ENCODE results near the gene RAD51C.

Gene RAD51C

GRCh38 chr17:58702045-58702476 lies 9.7 kb downstream of the RAD51C start:
- no peak overlapping the region for H3K9ac ChIP-seq (ENCODE audit: low read length in 2 of 2)
- H3K36me3 ChIP-seq (ENCODE audit: control insufficient read depth in 2 of 2, insufficient read depth in 2 of 2, low read length in 2 of 2), result peaks cover 11 to 18% of the 10 kb centered on the region in 2 donors
- H3K9me3 ChIP-seq (ENCODE audit: control insufficient read depth in 2 of 2, low read length in 2 of 2), result no peaks in the 10 kb centered on the region
- no peak overlapping the region for H3K27ac ChIP-seq (ENCODE audit: low read length)
- no peak overlapping the region for H3K4me3 ChIP-seq (ENCODE audit: low read length in 2 of 2)
- H3K27me3 ChIP-seq (ENCODE audit: control insufficient read depth in 1 of 2, insufficient read depth in 2 of 2, low read length in 2 of 2), result no peaks in the 10 kb centered on the region
- H3K4me1 ChIP-seq (ENCODE audit: control insufficient read depth, insufficient read depth, low read length), result no peaks in the 10 kb centered on the region

- H3K9me3 ChIP-seq (ENCODE audit: control insufficient read depth in 2 of 2, low read length in 2 of 2), result no peaks in the 10 kb centered on the region
- no peak overlapping the region for H3K27ac ChIP-seq (ENCODE audit: low read length)
- H3K4me1 ChIP-seq (ENCODE audit: control insufficient read depth, insufficient read depth, low read length), result no peaks in the 10 kb centered on the region
- no peak overlapping the region for H3K4me3 ChIP-seq (ENCODE audit: low read length in 2 of 2)
- H3K27me3 ChIP-seq (ENCODE audit: control insufficient read depth in 1 of 2, insufficient read depth in 2 of 2, low read length in 2 of 2), result no peaks in the 10 kb centered on the region
- peaks cover 11 to 18% of the 10 kb centered on the region in 2 donors for H3K36me3 ChIP-seq (ENCODE audit: control insufficient read depth in 2 of 2, insufficient read depth in 2 of 2, low read length in 2 of 2)
- H3K9ac ChIP-seq (ENCODE audit: low read length in 2 of 2), result no peak overlapping the region
Measured at GRCh38 chr17:58702708-58703107, 10.3 kb downstream of the RAD51C start.

- no peaks in the 10 kb centered on the region for H3K4me1 ChIP-seq (ENCODE audit: control insufficient read depth, insufficient read depth, low read length)
- H3K27ac ChIP-seq (ENCODE audit: low read length), result no peak overlapping the region
- peaks cover 14 to 18% of the 10 kb centered on the region in 2 donors for H3K36me3 ChIP-seq (ENCODE audit: control insufficient read depth in 2 of 2, insufficient read depth in 2 of 2, low read length in 2 of 2)
- no peaks in the 10 kb centered on the region for H3K27me3 ChIP-seq (ENCODE audit: control insufficient read depth in 1 of 2, insufficient read depth in 2 of 2, low read length in 2 of 2)
- H3K4me3 ChIP-seq (ENCODE audit: low read length in 2 of 2), result no peak overlapping the region
- no peak overlapping the region for H3K9ac ChIP-seq (ENCODE audit: low read length in 2 of 2)
- no peaks in the 10 kb centered on the region for H3K9me3 ChIP-seq (ENCODE audit: control insufficient read depth in 2 of 2, low read length in 2 of 2)
Measured at GRCh38 chr17:58703137-58703915, 10.9 kb downstream of the RAD51C start.

- H3K36me3 ChIP-seq (ENCODE audit: control insufficient read depth in 2 of 2, insufficient read depth in 2 of 2, low read length in 2 of 2), result peaks cover 14 to 18% of the 10 kb centered on the region in 2 donors
- no peak overlapping the region for H3K27ac ChIP-seq (ENCODE audit: low read length)
- H3K4me3 ChIP-seq (ENCODE audit: low read length in 2 of 2), result no peak overlapping the region
- no peak overlapping the region for H3K9ac ChIP-seq (ENCODE audit: low read length in 2 of 2)
- H3K9me3 ChIP-seq (ENCODE audit: control insufficient read depth in 2 of 2, low read length in 2 of 2), result no peaks in the 10 kb centered on the region
- no peaks in the 10 kb centered on the region for H3K4me1 ChIP-seq (ENCODE audit: control insufficient read depth, insufficient read depth, low read length)
- no peaks in the 10 kb centered on the region for H3K27me3 ChIP-seq (ENCODE audit: control insufficient read depth in 1 of 2, insufficient read depth in 2 of 2, low read length in 2 of 2)
Measured at GRCh38 chr17:58703916-58704286, 11.5 kb downstream of the RAD51C start.

- Histone ChIP-seq H3K9me3 (ENCODE audit: control insufficient read depth in 2 of 2, low read length in 2 of 2) (no peaks in the 10 kb centered on the region), H3K9ac (ENCODE audit: low read length in 2 of 2) (no peak overlapping the region), H3K27me3 (ENCODE audit: control insufficient read depth in 1 of 2, insufficient read depth in 2 of 2, low read length in 2 of 2) (no peaks in the 10 kb centered on the region), H3K4me3 (ENCODE audit: low read length in 2 of 2) (no peak overlapping the region), H3K27ac (ENCODE audit: low read length) (no peak overlapping the region), H3K4me1 (ENCODE audit: control insufficient read depth, insufficient read depth, low read length) (no peaks in the 10 kb centered on the region), H3K36me3 (ENCODE audit: control insufficient read depth in 2 of 2, insufficient read depth in 2 of 2, low read length in 2 of 2) (peaks cover 10 to 19% of the 10 kb centered on the region in 2 donors)
Measured at GRCh38 chr17:58706351-58707140, 14.1 kb downstream of the RAD51C start.

DNA sequence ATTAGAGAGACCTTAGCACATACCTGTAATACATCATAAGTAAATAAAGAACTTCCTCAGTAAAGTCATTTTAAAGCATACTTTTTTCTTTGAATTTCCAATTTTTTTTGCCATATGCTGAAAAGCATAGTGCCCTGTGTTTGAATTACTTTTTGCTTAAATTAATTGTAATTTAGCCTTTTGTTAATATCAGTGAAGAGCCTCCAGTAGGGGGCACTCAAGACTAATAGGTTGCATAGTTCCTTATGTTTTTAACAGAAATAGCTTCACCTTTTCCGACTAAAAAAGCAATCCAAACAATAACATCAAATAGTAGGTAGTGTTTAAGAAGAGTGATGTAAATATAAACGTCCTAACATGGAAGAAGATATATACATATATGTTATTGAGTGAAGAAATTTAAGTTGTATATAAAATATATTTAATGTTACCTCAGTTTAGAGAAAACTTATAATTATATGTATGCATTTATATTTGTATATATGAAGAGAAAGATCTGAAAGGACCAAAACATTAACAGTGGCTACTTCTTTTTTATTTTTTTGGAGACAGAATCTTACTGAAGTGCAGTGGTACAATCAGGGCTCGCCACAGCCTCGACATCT lies 18.6 kb downstream of the RAD51C start:
- no peak overlapping the region for H3K4me3 ChIP-seq (ENCODE audit: low read length in 2 of 2)
- H3K36me3 ChIP-seq (ENCODE audit: control insufficient read depth in 2 of 2, insufficient read depth in 2 of 2, low read length in 2 of 2), result peaks cover 8 to 12% of the 10 kb centered on the region in 2 donors
- H3K27me3 ChIP-seq (ENCODE audit: control insufficient read depth in 1 of 2, insufficient read depth in 2 of 2, low read length in 2 of 2), result no peaks in the 10 kb centered on the region
- no peaks in the 10 kb centered on the region for H3K4me1 ChIP-seq (ENCODE audit: control insufficient read depth, insufficient read depth, low read length)
- no peaks in the 10 kb centered on the region for H3K9me3 ChIP-seq (ENCODE audit: control insufficient read depth in 2 of 2, low read length in 2 of 2)
- H3K27ac ChIP-seq (ENCODE audit: low read length), result no peak overlapping the region
- H3K9ac ChIP-seq (ENCODE audit: low read length in 2 of 2), result no peak overlapping the region

DNA sequence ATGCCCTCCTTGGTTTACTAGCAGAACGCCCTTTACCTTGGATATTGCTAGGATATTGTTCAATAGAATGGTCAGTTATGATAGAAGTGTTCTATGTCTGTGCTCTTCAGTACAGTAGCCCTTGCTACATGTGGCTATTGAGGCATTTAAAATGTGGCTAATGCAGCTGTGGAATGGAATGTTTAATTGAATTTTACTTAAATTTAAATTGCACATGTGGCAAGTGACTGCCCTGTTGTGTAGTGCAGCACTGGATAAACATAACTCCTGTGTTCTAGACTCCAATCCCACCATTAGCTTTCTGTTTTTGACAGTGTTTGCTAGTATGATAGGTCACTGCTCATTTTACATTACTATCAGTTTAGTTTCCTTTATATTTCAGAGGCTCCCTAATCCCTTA lies 29.9 kb downstream of the RAD51C start:
- peaks cover 6 to 7% of the 10 kb centered on the region in 2 donors for H3K36me3 ChIP-seq (ENCODE audit: control insufficient read depth in 2 of 2, insufficient read depth in 2 of 2, low read length in 2 of 2)
- H3K27ac ChIP-seq (ENCODE audit: low read length), result no peak overlapping the region
- no peak overlapping the region for H3K4me3 ChIP-seq (ENCODE audit: low read length in 2 of 2)
- no peaks in the 10 kb centered on the region for H3K27me3 ChIP-seq (ENCODE audit: control insufficient read depth in 1 of 2, insufficient read depth in 2 of 2, low read length in 2 of 2)
- H3K9ac ChIP-seq (ENCODE audit: low read length in 2 of 2), result no peak overlapping the region
- no peaks in the 10 kb centered on the region for H3K4me1 ChIP-seq (ENCODE audit: control insufficient read depth, insufficient read depth, low read length)
- no peaks in the 10 kb centered on the region for H3K9me3 ChIP-seq (ENCODE audit: control insufficient read depth in 2 of 2, low read length in 2 of 2)

DNA sequence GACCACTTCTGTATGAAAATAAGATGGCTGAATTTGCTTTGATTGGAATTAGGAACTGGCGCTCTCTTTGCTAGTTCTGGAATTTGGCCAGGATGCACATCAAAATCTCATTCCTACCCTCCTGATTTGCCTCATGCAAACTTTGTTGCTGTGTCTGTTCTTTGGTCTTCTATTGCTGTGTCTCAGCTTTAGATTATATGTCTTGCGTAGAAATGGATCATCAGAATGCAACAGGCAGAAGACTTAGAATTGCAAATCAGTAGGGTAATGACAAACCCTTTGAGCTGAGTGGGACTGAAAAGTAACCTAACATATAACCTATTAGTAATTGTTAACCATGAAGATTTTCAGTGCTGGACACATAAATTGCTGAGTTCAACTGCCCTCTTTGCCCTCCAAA lies 30.3 kb downstream of the RAD51C start:
- Histone ChIP-seq H3K4me3 (ENCODE audit: low read length in 2 of 2) (no peak overlapping the region), H3K27me3 (ENCODE audit: control insufficient read depth in 1 of 2, insufficient read depth in 2 of 2, low read length in 2 of 2) (no peaks in the 10 kb centered on the region), H3K4me1 (ENCODE audit: control insufficient read depth, insufficient read depth, low read length) (no peaks in the 10 kb centered on the region), H3K36me3 (ENCODE audit: control insufficient read depth in 2 of 2, insufficient read depth in 2 of 2, low read length in 2 of 2) (peaks cover 6 to 7% of the 10 kb centered on the region in 2 donors), H3K9me3 (ENCODE audit: control insufficient read depth in 2 of 2, low read length in 2 of 2) (no peaks in the 10 kb centered on the region), H3K27ac (ENCODE audit: low read length) (no peak overlapping the region), H3K9ac (ENCODE audit: low read length in 2 of 2) (no peak overlapping the region)

GRCh38 chr17:58728798-58729197 lies 36.4 kb downstream of the RAD51C start:
- H3K27me3 ChIP-seq (ENCODE audit: control insufficient read depth in 1 of 2, insufficient read depth in 2 of 2, low read length in 2 of 2), result no peaks in the 10 kb centered on the region
- no peaks in the 10 kb centered on the region for H3K9me3 ChIP-seq (ENCODE audit: control insufficient read depth in 2 of 2, low read length in 2 of 2)
- H3K4me3 ChIP-seq (ENCODE audit: low read length in 2 of 2), result no peak overlapping the region
- peaks cover 0 to 2% of the 10 kb centered on the region in 2 donors for H3K36me3 ChIP-seq (ENCODE audit: control insufficient read depth in 2 of 2, insufficient read depth in 2 of 2, low read length in 2 of 2)
- H3K27ac ChIP-seq (ENCODE audit: low read length), result no peak overlapping the region
- no peaks in the 10 kb centered on the region for H3K4me1 ChIP-seq (ENCODE audit: control insufficient read depth, insufficient read depth, low read length)
- H3K9ac ChIP-seq (ENCODE audit: low read length in 2 of 2), result no peak overlapping the region

- peaks cover 0 to 4% of the 10 kb centered on the region in 2 donors for H3K36me3 ChIP-seq (ENCODE audit: control insufficient read depth in 2 of 2, insufficient read depth in 2 of 2, low read length in 2 of 2)
- H3K27me3 ChIP-seq (ENCODE audit: control insufficient read depth in 1 of 2, insufficient read depth in 2 of 2, low read length in 2 of 2), result no peaks in the 10 kb centered on the region
- no peaks in the 10 kb centered on the region for H3K4me1 ChIP-seq (ENCODE audit: control insufficient read depth, insufficient read depth, low read length)
- no peak overlapping the region for H3K9ac ChIP-seq (ENCODE audit: low read length in 2 of 2)
- H3K27ac ChIP-seq (ENCODE audit: low read length), result no peak overlapping the region
- H3K9me3 ChIP-seq (ENCODE audit: control insufficient read depth in 2 of 2, low read length in 2 of 2), result no peaks in the 10 kb centered on the region
- no peak overlapping the region for H3K4me3 ChIP-seq (ENCODE audit: low read length in 2 of 2)
Measured at GRCh38 chr17:58730937-58731336, 38.5 kb downstream of the RAD51C start.

Data from stomach smooth muscle (tissue), 2 donors.